Measurements from ENCODE around the gene RFX1. TPM values are rescaled to one million over a fixed set of nuclear protein-coding genes. Genes with fewer than 3 reads are reported as not detected.

The RFX1 gene
- polyA plus RNA-seq, 1 donor (not counting 4 experiments of a cell fraction or from before 2014, with no cell fraction given), result 0.45 TPM

DNA sequence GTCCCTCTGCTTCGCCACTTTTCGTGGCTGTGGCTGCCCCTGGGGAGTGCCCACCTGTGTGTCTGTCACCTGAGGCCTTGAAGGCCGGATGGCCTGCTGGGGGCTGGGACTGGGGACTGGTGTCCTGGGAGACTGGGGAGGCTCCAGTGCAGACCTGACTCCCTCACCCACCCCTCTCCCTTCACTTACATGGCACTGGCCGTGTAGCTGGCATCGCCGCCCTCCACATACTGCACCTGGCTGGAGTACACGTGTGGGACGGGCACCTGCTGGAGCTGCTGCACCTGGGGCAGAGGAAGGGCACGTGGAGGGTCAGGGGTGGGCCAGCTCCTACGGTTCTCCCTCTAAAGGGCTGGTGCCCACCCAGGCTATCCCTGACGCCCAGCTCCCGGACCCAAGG, 28.3 kb downstream of the RFX1 start:
- H3K4me3 ChIP-seq (ENCODE audit: control insufficient read depth in 2 of 3, extremely low read depth in 1 of 3, insufficient read depth in 2 of 3, low read depth in 1 of 3, low read length in 3 of 3), result no peak overlapping the region
- peaks cover 5% of the 10 kb centered on the region for H3K4me1 ChIP-seq (ENCODE audit: control insufficient read depth, extremely low read depth, insufficient read depth, low read length)
- no peaks in the 10 kb centered on the region for H4K20me1 ChIP-seq (ENCODE audit: control insufficient read depth, extremely low read depth, insufficient read depth, low read length)
- no peak for DNase-seq (ENCODE audit: low read depth, low spot score)
- FAIRE-seq, result no peak
- dilution Hi-C loops (cut with MboI; ENCODE audit: extremely low pct_ligation_motif_present, low sequenced_read_pairs), result no loop called here
- TF ChIP-seq, protein P1, sequence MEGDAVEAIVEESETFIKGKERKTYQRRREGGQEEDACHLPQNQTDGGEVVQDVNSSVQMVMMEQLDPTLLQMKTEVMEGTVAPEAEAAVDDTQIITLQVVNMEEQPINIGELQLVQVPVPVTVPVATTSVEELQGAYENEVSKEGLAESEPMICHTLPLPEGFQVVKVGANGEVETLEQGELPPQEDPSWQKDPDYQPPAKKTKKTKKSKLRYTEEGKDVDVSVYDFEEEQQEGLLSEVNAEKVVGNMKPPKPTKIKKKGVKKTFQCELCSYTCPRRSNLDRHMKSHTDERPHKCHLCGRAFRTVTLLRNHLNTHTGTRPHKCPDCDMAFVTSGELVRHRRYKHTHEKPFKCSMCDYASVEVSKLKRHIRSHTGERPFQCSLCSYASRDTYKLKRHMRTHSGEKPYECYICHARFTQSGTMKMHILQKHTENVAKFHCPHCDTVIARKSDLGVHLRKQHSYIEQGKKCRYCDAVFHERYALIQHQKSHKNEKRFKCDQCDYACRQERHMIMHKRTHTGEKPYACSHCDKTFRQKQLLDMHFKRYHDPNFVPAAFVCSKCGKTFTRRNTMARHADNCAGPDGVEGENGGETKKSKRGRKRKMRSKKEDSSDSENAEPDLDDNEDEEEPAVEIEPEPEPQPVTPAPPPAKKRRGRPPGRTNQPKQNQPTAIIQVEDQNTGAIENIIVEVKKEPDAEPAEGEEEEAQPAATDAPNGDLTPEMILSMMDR (optimal IDR thresholded peaks at IDR 0.05 in 1 of 3, IDR thresholded peaks at IDR 0.05 in 1 of 3, conservative IDR thresholded peaks at IDR 0.05 in 1 of 3; ENCODE audit: extremely low read depth in 1 of 3, insufficient read depth in 2 of 3, low read length in 3 of 3), result no peak
- no peak for TF ChIP-seq EZH2 (IDR thresholded peaks at IDR 0.05; ENCODE audit: low read length)
- no peak overlapping the region for H2AFZ ChIP-seq (ENCODE audit: control insufficient read depth, low read length)
- no peaks in the 10 kb centered on the region for H3K27me3 ChIP-seq (ENCODE audit: control insufficient read depth, extremely low read depth, insufficient read depth, low read length)
- H3K9me3 ChIP-seq (ENCODE audit: control insufficient read depth, low read depth, low read length), result no peaks in the 10 kb centered on the region
- no peaks in the 10 kb centered on the region for H3K79me2 ChIP-seq (ENCODE audit: control insufficient read depth, insufficient read depth, low read length)
- H3K9me1 ChIP-seq (ENCODE audit: control insufficient read depth, extremely low read depth, insufficient read depth, low read length), result no peaks in the 10 kb centered on the region
- no peak overlapping the region for H3K4me2 ChIP-seq (ENCODE audit: control insufficient read depth, extremely low read depth, insufficient read depth, low read depth, low read length)
- peaks cover 6 to 12% of the 10 kb centered on the region in 2 experiments for H3K36me3 ChIP-seq (ENCODE audit: control insufficient read depth in 2 of 2, extremely low read depth in 1 of 2, insufficient read depth in 2 of 2, low read length in 2 of 2)
- H3K9ac ChIP-seq (ENCODE audit: control insufficient read depth, extremely low read depth, insufficient read depth, low read length), result no peak overlapping the region
- no peak overlapping the region for H3K27ac ChIP-seq (ENCODE audit: control insufficient read depth, insufficient read depth, low read length)

DNA sequence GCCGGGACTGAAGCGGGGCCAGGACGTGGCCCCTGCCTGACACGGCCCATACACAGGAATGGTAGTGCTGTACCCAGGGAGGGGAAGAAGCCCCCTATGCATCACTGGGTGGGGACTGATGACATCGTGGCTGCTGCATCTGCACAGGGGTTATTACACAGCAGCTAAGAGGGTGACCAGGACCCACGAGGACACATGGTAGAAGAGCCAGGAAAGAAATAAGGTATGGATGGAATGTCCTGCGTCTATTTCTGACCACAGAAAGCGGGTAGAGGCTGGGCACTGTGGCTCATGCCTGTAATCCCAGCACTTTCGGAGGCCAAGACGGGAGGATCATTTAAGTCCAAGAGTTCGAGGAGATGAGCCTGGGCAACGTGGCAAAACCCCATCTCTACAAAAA, 29.7 kb downstream of the RFX1 start:
- no peak overlapping the region for H3K4me3 ChIP-seq (ENCODE audit: control insufficient read depth in 2 of 3, extremely low read depth in 1 of 3, insufficient read depth in 2 of 3, low read depth in 1 of 3, low read length in 3 of 3)
- TF ChIP-seq, protein P1 (optimal IDR thresholded peaks at IDR 0.05 in 1 of 3, IDR thresholded peaks at IDR 0.05 in 1 of 3, conservative IDR thresholded peaks at IDR 0.05 in 1 of 3; ENCODE audit: extremely low read depth in 1 of 3, insufficient read depth in 2 of 3, low read length in 3 of 3), result no peak
- no peak for TF ChIP-seq EZH2 (IDR thresholded peaks at IDR 0.05; ENCODE audit: low read length)
- no peaks in the 10 kb centered on the region for H3K9me1 ChIP-seq (ENCODE audit: control insufficient read depth, extremely low read depth, insufficient read depth, low read length)
- no peak overlapping the region for H3K4me2 ChIP-seq (ENCODE audit: control insufficient read depth, extremely low read depth, insufficient read depth, low read depth, low read length)
- no peak overlapping the region for H3K27ac ChIP-seq (ENCODE audit: control insufficient read depth, insufficient read depth, low read length)
- H3K4me1 ChIP-seq (ENCODE audit: control insufficient read depth, extremely low read depth, insufficient read depth, low read length), result peaks cover 5% of the 10 kb centered on the region
- no peak overlapping the region for H2AFZ ChIP-seq (ENCODE audit: control insufficient read depth, low read length)
- no peak overlapping the region for H3K9ac ChIP-seq (ENCODE audit: control insufficient read depth, extremely low read depth, insufficient read depth, low read length)
- peaks cover 4 to 8% of the 10 kb centered on the region in 2 experiments for H3K36me3 ChIP-seq (ENCODE audit: control insufficient read depth in 2 of 2, extremely low read depth in 1 of 2, insufficient read depth in 2 of 2, low read length in 2 of 2)
- no peak for DNase-seq (ENCODE audit: low read depth, low spot score)
- FAIRE-seq, result no peak
- no peaks in the 10 kb centered on the region for H4K20me1 ChIP-seq (ENCODE audit: control insufficient read depth, extremely low read depth, insufficient read depth, low read length)
- dilution Hi-C loops (cut with MboI; ENCODE audit: extremely low pct_ligation_motif_present, low sequenced_read_pairs), result no loop called here
- no peaks in the 10 kb centered on the region for H3K79me2 ChIP-seq (ENCODE audit: control insufficient read depth, insufficient read depth, low read length)
- no peaks in the 10 kb centered on the region for H3K9me3 ChIP-seq (ENCODE audit: control insufficient read depth, low read depth, low read length)
- H3K27me3 ChIP-seq (ENCODE audit: control insufficient read depth, extremely low read depth, insufficient read depth, low read length), result no peaks in the 10 kb centered on the region
